ENCODE results near the gene GIT1.
A peak's percentile ranks its signal among the peaks of the same experiment; 100 is the strongest.

Gene GIT1

GRCh38 chr17:29576214-29577000 is 13.0 kb downstream of the GIT1 start:
- peaks cover 74% of the 10 kb centered on the region for H3K36me3 ChIP-seq (ENCODE audit: insufficient read depth, low read length)
- peaks cover 4% of the 10 kb centered on the region for H3K4me1 ChIP-seq (ENCODE audit: insufficient read depth, low read length)
- H3K9me3 ChIP-seq (ENCODE audit: low read length), result no peaks in the 10 kb centered on the region

GRCh38 chr17:29575511-29576213 is 13.8 kb downstream of the GIT1 start:
- Histone ChIP-seq H3K4me3 (ENCODE audit: low read length) (no peak overlapping the region), H3K27me3 (ENCODE audit: insufficient read depth, low read length) (no peaks in the 10 kb centered on the region), H3K36me3 (ENCODE audit: insufficient read depth, low read length) (peaks cover 75% of the 10 kb centered on the region), H3K4me1 (ENCODE audit: insufficient read depth, low read length) (no peaks in the 10 kb centered on the region), H3K9me3 (ENCODE audit: low read length) (no peaks in the 10 kb centered on the region), H2AFZ (ENCODE audit: low read depth, low read length) (no peak overlapping the region)

More at GRCh38 chr17:29576214-29577000, 13.0 kb downstream of the GIT1 start:
- Histone ChIP-seq H3K4me3 (ENCODE audit: low read length) (no peak overlapping the region), H3K27me3 (ENCODE audit: insufficient read depth, low read length) (no peaks in the 10 kb centered on the region), H2AFZ (ENCODE audit: low read depth, low read length) (no peak overlapping the region)

- no peaks in the 10 kb centered on the region for H3K4me1 ChIP-seq (ENCODE audit: insufficient read depth, low read length)
- H2AFZ ChIP-seq (ENCODE audit: low read depth, low read length), result no peak overlapping the region
- H3K36me3 ChIP-seq (ENCODE audit: insufficient read depth, low read length), result peaks cover 75% of the 10 kb centered on the region
- no peak overlapping the region for H3K4me3 ChIP-seq (ENCODE audit: low read length)
- no peaks in the 10 kb centered on the region for H3K9me3 ChIP-seq (ENCODE audit: low read length)
- no peaks in the 10 kb centered on the region for H3K27me3 ChIP-seq (ENCODE audit: insufficient read depth, low read length)
These were observed 14.5 kb downstream of the GIT1 start for GRCh38 chr17:29574732-29575510.

GRCh38 chr17:29573871-29574731 is 15.3 kb downstream of the GIT1 start:
- Histone ChIP-seq H3K9me3 (ENCODE audit: low read length) (no peaks in the 10 kb centered on the region), H3K36me3 (ENCODE audit: insufficient read depth, low read length) (peaks cover 75% of the 10 kb centered on the region), H3K27me3 (ENCODE audit: insufficient read depth, low read length) (no peaks in the 10 kb centered on the region), H2AFZ (ENCODE audit: low read depth, low read length) (no peak overlapping the region), H3K4me3 (ENCODE audit: low read length) (no peak overlapping the region), H3K4me1 (ENCODE audit: insufficient read depth, low read length) (peaks cover 7% of the 10 kb centered on the region)

- Histone ChIP-seq H2AFZ (ENCODE audit: low read depth, low read length) (no peak overlapping the region), H3K27me3 (ENCODE audit: insufficient read depth, low read length) (no peaks in the 10 kb centered on the region), H3K36me3 (ENCODE audit: insufficient read depth, low read length) (peaks cover 70% of the 10 kb centered on the region), H3K4me3 (ENCODE audit: low read length) (no peak overlapping the region), H3K9me3 (ENCODE audit: low read length) (no peaks in the 10 kb centered on the region), H3K4me1 (ENCODE audit: insufficient read depth, low read length) (peaks cover 8% of the 10 kb centered on the region)
These were observed 15.9 kb downstream of the GIT1 start for GRCh38 chr17:29573558-29573869.

DNA sequence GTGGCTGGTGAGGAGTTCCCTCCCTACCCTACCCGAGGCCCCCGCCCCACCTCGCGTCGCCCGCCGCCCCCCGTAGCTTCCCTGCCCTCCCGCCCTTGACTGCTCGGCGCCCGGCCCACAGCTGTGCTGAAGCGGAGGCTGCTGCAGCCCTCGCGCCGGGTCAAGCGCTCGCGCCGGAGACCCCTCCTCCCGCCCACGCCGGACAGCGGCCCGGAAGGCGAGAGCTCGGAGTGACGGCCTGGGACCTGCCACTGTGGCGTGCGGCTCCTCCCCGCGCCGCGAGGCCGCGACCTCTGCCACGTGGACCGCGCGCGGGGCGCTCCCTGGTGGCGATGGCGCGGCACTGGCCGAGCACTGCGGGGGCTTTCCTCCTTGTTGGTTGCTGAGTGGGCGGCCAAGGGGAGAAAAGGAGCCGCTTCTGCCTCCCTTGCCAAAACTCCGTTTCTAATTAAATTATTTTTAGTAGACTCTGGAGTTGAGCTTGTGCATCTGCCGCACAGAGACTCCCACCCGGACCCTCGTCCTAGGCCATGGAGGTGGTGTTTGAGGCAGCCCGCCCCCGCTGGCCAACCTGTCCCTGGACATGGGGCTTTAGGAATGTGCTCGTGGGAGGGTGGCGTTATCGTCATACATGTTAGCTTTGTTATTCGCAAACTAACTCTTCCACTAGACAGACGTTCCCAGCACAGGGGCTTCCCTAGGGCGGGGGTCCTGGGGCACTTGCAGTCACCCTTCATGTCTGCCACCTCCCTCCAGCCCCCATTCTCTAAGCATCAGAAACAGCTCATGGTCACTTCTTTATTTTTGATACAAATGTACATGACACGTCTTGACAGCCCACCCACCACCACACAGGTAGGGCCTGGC is 16.5 kb downstream of the GIT1 start:
- Histone ChIP-seq H3K27me3 (ENCODE audit: insufficient read depth, low read length) (no peaks in the 10 kb centered on the region), H3K9me3 (ENCODE audit: low read length) (no peaks in the 10 kb centered on the region), H2AFZ (ENCODE audit: low read depth, low read length) (no peak overlapping the region), H3K36me3 (ENCODE audit: insufficient read depth, low read length) (peaks cover 66% of the 10 kb centered on the region), H3K4me3 (ENCODE audit: low read length) (no peak overlapping the region), H3K4me1 (ENCODE audit: insufficient read depth, low read length) (peaks cover 8% of the 10 kb centered on the region)

- no peaks in the 10 kb centered on the region for H3K9me3 ChIP-seq (ENCODE audit: low read length)
- H3K4me1 ChIP-seq (ENCODE audit: insufficient read depth, low read length), result peaks cover 8% of the 10 kb centered on the region
- H3K4me3 ChIP-seq (ENCODE audit: low read length), result no peak overlapping the region
- H3K36me3 ChIP-seq (ENCODE audit: insufficient read depth, low read length), result peaks cover 58% of the 10 kb centered on the region
- H3K27me3 ChIP-seq (ENCODE audit: insufficient read depth, low read length), result no peaks in the 10 kb centered on the region
- H2AFZ ChIP-seq (ENCODE audit: low read depth, low read length), result no peak overlapping the region
These were observed 17.4 kb downstream of the GIT1 start for GRCh38 chr17:29571883-29572681.

DNA sequence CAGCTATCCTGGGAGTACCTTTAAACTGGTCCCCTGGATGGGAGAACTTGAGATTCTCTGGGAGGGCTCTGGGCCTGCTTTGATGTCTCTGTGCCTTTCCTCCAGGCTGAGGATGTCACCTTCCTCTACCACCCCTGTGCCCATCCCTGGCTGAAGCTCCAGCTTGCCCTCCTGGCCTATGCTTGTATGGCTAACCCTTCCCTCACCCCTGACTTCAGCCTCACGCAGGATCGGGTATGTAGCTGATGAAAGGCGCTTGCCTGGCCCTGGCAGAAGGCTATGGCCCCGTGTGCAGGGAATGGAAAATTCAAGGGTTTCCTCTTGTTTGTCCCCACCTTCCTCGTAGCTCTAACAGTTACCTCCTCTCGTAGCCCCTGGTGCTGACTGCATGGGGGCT is 18.0 kb downstream of the GIT1 start:
- Histone ChIP-seq H2AFZ (ENCODE audit: low read depth, low read length) (no peak overlapping the region), H3K27me3 (ENCODE audit: insufficient read depth, low read length) (no peaks in the 10 kb centered on the region), H3K4me3 (ENCODE audit: low read length) (no peak overlapping the region), H3K36me3 (ENCODE audit: insufficient read depth, low read length) (peaks cover 52% of the 10 kb centered on the region), H3K4me1 (ENCODE audit: insufficient read depth, low read length) (peaks cover 8% of the 10 kb centered on the region), H3K9me3 (ENCODE audit: low read length) (no peaks in the 10 kb centered on the region)

DNA sequence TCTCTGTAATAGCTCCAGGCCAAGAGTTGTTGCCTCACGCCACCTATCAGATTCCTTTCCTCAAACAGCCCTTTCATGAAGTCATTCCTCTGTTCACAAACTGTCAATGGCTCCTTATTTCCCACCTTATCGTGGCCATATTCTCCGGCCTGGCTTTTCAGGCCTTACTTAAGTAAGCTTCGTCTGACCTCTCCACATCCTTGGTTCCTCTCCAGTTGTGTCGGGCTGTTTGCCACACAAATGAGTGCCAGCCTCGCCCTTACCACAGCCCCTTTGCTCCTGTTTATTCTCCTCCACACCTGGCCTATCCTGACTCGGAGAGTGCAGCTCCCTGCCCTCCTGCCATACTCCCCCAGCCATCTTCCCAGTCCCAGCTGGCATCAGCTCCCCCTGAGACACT is 18.9 kb downstream of the GIT1 start:
- Histone ChIP-seq H3K27me3 (ENCODE audit: insufficient read depth, low read length) (no peaks in the 10 kb centered on the region), H3K9me3 (ENCODE audit: low read length) (no peaks in the 10 kb centered on the region), H2AFZ (ENCODE audit: low read depth, low read length) (no peak overlapping the region), H3K4me3 (ENCODE audit: low read length) (no peak overlapping the region), H3K36me3 (ENCODE audit: insufficient read depth, low read length) (peaks cover 43% of the 10 kb centered on the region), H3K4me1 (ENCODE audit: insufficient read depth, low read length) (peaks cover 8% of the 10 kb centered on the region)

GRCh38 chr17:29569245-29569950 is 20.1 kb downstream of the GIT1 start:
- Histone ChIP-seq H3K4me3 (ENCODE audit: low read length) (peak overlapping the region; percentile 84), H3K36me3 (ENCODE audit: insufficient read depth, low read length) (peaks cover 32% of the 10 kb centered on the region), H3K4me1 (ENCODE audit: insufficient read depth, low read length) (peaks cover 8% of the 10 kb centered on the region), H3K27me3 (ENCODE audit: insufficient read depth, low read length) (no peaks in the 10 kb centered on the region), H3K9me3 (ENCODE audit: low read length) (no peaks in the 10 kb centered on the region), H2AFZ (ENCODE audit: low read depth, low read length) (peak overlapping the region; percentile 83)

Measured in neuron (in vitro differentiated cells).